Measurements from ENCODE around the gene BRIP1.
A peak's percentile ranks its signal among the peaks of the same experiment; 100 is the strongest.
"Not testable (repeated sequence)": the region's sequence is repeated elsewhere in the genome, so short reads cannot be mapped to it uniquely, and the experiment has no call there.

BRIP1 gene

DNA sequence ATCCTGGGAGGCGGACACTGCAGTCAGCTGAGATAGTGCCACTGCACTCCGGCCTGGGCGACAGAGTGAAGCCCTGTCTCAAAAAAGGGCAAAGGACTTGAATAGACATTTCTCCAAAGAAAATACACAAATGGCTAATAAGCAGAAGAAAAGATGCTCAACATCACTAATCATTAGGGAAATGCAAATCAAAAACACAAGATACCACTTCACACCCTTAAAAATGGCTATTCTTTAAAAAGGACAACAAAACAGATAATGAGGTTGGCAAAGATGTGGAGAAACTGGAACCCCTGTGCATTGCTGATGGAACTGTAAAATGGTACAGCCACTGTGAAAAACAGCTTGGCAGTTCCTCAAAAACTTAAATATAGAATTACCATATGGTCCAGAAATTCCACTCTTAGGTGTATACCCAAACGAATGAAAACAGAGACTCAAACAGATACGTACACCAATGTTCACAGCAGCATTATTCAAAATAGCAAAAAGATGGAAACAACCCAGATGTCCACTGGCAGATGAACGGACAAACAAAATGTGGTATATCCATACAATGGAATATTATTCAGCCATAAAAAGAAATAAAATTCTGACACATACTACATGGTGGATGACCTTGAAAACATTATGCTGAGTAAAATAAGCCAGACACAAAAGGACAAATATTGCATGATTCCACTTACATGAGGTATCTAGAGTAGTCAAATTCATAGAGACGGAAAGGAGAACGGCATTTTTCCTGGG, 35.5 kb downstream of the BRIP1 start:
- DNase-seq (ENCODE audit: low spot score) = no peak

DNA sequence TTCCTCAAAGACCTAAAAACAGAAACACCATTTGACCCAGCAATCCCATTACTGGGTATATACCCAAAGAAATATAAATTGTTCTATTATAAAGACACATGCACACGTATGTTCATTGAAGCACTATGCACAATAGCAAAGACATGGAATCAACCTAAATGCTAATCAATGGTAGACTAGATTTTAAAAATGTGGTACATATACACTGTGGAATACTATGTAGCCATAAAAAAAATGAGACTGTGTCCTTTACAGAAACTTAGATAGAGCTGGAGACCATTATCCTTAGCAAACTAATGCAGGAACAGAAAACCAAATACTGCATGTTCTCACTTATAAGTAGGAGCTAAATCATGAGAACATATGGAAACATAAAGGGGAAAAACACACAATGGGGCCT, 36.5 kb downstream of the BRIP1 start:
- DNase-seq (ENCODE audit: low spot score) = not testable (repeated sequence)

- DNase-seq (ENCODE audit: low spot score) = not testable (repeated sequence)
These were observed 37.1 kb downstream of the BRIP1 start for GRCh38 chr17:61826198-61826597.

GRCh38 chr17:61825448-61826137, 37.7 kb downstream of the BRIP1 start:
- DNase-seq (ENCODE audit: low spot score) = no peak

DNA sequence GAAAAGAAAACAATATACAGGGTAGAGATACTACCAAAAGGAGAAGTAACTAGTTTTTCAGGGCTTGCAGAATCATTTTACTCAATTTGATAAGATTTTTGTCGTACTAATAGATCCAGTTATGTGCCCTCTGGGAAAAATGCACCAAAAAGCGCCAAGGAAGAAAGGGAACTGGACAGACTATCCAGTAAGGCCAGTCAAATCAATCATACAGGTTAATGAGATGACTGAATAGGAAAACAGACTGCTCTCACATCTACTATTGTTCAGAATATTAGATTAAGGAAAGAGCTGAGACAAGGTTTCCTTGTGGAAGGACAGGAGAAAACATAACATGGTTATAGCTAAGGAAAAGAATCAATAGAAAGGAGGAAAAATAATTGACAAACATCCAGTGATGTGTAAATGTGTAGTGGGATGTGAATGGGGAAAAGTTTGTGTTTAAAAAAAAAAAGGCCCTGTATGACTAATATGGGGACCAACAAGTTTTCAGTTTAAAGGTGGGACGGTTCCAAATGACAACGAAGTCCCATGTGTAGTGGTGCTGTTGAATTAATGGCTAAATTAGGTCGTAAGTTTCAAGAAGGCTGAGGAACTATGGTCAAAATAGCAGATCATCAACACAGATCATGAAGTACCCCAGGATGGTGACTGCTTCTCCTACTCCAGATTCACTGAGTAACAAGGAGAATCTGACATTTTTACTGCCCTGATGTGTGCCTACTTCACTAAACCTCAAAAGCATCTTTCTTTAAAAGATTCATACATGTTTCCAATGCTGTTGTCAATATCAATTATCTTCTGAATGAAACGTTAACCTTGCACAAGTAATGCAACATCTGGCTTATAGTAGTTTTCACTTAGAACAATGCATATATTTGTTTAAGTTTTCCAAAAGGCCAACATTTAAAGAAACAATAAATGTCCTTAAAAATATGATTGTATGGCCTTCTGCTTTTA, 40.7 kb downstream of the BRIP1 start:
- DNase-seq (ENCODE audit: low spot score) = no peak

DNA sequence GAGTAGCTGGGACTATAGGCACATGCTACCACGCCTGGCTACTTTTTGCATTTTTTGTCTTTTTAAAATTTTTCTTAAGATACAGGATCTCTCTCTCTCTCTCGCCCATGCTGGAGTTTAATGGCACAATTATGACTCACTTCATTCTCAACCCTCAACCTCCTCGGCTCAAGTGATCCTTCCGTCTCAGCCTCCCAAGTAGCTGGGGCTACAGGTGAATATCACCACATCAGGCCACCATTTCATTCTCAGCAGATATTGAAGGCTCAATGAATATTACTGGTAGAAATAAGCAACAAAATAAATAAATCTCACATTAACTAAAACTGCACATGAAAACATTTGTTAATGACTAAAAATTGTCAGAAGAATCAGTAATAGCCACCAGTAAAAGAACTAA, 41.7 kb downstream of the BRIP1 start:
- DNase-seq (ENCODE audit: low spot score) = no peak

- DNase-seq (ENCODE audit: low spot score) = not testable (repeated sequence)
These were observed 44.1 kb downstream of the BRIP1 start for GRCh38 chr17:61819265-61819664.

- no peak for DNase-seq (ENCODE audit: low spot score)
These were observed 45.1 kb downstream of the BRIP1 start for GRCh38 chr17:61818225-61818624.

- no peak for DNase-seq (ENCODE audit: low spot score)
These were observed 45.9 kb downstream of the BRIP1 start for GRCh38 chr17:61817452-61817851.

- no peak for DNase-seq (ENCODE audit: low spot score)
These were observed 46.8 kb downstream of the BRIP1 start for GRCh38 chr17:61816538-61816937.

GRCh38 chr17:61815863-61816503, 47.3 kb downstream of the BRIP1 start:
- no peak for DNase-seq (ENCODE audit: low spot score)

- no peak for DNase-seq (ENCODE audit: low spot score)
These were observed 48.8 kb downstream of the BRIP1 start for GRCh38 chr17:61814485-61814884.

- peak; percentile 2 for DNase-seq (ENCODE audit: low spot score)
These were observed 50.1 kb downstream of the BRIP1 start for GRCh38 chr17:61813211-61813610.

DNA sequence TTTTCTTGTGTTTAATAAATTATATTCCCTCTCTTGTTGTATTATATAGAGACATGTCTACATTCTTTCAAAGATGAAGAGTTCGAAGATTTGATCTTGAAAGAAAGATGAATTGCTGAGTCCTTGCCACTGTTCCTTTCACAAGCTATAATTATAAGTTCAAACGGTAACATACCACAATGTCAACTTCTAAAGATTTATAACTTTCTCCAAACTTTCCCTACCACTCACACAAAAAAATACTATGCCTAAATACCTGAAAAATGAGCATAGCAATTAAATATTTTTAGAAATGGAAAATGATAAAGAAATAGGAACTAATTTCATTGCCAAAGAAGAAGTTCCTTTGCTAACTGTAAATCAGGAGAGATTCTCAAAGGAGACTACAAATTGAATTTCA, 50.6 kb downstream of the BRIP1 start:
- no peak for DNase-seq (ENCODE audit: low spot score)

- peak; percentile 4 for DNase-seq (ENCODE audit: low spot score)
These were observed 53.4 kb downstream of the BRIP1 start for GRCh38 chr17:61809816-61810392.

DNA sequence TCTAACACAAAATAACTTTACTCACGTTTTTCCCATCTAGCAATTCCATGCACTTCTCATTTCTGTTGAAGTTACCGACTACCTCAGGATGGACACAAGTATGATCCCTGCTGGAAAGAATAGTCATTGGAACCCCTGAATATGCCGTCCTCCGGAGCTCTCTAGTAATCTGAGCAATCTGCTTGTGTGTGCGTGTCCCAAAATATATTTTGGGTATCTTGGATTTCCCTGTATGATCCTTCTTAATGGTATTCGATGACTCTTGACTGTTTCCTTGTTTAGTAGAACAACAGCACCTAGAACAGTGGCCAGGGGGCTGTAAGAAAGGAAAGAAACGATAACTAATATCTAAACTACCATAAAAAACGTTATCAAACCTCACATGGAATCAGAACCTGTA, 54.9 kb downstream of the BRIP1 start:
- DNase-seq (ENCODE audit: low spot score) = no peak

- no peak for DNase-seq (ENCODE audit: low spot score)
These were observed 56.4 kb downstream of the BRIP1 start for GRCh38 chr17:61806936-61807335.

GRCh38 chr17:61806081-61806828, 57.1 kb downstream of the BRIP1 start:
- DNase-seq (ENCODE audit: low spot score) = no peak

DNA sequence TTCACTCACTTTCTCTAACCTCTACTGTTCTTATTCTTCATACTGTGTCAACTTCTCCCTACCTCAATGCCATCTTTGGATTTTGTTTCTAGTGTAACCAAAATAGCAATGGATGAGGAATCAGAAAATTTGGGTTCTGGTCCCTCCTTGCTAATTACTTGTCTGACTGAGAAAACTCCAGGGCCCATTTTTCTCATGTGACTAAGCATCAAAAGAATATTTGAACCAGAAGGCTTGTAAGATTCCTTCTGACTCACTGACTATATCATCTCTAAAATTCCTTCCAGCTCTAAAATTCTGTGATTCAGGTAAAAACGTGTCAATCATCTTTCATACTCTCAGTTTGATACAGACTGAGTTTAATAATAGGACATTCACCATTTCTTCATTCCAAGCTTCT, 57.9 kb downstream of the BRIP1 start:
- peak; percentile 59 for DNase-seq (ENCODE audit: low spot score)

DNA sequence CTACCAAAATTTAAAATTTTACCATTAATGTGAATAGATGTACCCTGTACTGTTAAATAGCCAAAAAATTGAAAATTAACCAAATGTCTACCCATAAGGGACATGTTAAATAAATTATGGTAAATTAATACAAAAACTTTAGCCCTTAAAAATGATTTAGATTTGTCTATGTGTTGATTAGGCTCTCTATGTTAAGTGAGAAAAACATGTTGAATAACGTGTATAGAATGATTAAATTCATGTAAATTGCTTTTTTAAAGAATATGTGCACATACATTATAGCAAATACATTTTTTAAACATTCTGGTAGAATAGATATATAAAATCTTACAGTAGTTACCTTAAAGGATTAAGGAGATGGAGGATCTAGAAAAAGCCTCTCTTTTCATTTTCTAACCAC, 59.5 kb downstream of the BRIP1 start:
- no peak for DNase-seq (ENCODE audit: low spot score)

- no peak for DNase-seq (ENCODE audit: low spot score)
These were observed 60.1 kb downstream of the BRIP1 start for GRCh38 chr17:61803216-61803615.

Measured in AG08395 (cell line).